ENCODE data around the gene CNPPD1.
"Not testable (repeated sequence)": the region's sequence is repeated elsewhere in the genome, so short reads cannot be mapped to it uniquely, and the experiment has no call there.

CNPPD1 gene

DNA sequence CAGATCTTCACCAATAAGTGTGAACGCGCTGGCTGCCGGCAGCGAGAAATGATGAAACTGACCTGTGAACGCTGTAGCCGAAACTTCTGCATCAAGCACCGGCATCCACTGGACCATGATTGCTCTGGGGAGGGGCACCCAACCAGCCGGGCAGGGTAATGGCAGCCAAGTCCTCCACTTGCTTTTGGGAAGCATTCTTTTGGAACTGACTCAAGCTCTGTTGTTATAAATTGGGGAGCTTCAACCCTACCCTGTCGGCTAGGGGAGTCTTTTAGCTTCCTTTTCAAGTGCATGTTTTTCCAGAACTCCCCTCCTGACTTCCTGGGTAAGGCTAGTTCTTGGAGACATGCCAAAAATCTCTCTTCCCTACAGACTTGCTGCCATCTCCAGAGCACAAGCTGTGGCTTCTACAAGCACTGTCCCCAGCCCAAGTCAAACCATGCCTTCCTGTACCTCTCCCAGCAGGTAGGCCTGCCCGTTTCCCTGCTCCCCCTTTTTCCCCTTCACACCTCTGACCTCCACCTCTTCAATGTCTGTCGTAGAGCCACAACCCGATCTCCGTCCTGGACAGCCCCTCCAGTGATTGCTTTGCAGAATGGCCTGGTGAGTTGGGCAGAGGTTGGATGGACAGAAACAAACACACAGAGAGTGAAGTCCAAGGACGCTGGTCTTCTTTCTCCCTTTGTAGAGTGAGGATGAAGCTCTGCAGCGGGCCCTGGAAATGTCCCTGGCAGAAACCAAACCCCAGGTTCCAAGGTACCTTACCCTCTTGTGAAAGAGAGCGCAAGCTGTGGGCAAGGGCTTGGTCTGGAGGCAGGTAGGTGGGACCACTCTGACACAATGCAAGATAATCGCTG is 31.4 kb upstream of the CNPPD1 start:
- DNase-seq (ENCODE audit: low spot score) = no peak

DNA sequence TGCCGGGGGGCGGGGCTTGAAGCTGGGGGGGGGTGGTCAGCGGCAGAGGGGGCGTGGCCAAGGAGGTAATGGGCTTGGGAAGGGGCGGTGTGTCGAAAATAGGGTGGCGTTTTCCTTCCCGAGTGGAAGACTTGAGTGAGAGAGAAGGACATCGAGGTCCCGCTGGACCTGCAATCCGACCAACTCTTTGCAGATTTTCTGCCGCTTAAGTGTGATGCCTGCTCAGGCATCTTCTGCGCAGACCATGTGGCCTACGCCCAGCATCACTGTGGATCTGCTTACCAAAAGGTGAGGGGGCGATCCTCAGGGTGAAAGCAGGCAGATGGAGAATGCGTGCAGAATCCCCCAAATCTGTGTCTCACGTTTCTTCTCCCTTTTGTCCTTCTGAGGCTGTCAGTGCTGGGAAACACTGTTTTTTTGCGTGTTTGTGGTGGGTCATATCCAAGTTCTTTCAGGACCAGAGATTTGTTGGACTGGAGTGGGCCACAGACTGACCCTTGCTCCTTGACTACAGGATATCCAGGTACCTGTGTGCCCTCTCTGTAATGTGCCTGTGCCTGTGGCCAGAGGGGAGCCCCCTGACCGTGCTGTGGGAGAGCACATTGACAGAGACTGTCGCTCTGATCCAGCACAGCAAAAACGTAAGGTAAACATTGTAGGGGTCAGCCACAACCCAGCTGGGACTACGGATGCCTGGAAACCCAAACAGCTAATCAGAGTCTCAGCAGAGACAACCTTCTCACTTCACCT is 30.6 kb upstream of the CNPPD1 start:
- DNase-seq (ENCODE audit: low spot score) = no peak

DNA sequence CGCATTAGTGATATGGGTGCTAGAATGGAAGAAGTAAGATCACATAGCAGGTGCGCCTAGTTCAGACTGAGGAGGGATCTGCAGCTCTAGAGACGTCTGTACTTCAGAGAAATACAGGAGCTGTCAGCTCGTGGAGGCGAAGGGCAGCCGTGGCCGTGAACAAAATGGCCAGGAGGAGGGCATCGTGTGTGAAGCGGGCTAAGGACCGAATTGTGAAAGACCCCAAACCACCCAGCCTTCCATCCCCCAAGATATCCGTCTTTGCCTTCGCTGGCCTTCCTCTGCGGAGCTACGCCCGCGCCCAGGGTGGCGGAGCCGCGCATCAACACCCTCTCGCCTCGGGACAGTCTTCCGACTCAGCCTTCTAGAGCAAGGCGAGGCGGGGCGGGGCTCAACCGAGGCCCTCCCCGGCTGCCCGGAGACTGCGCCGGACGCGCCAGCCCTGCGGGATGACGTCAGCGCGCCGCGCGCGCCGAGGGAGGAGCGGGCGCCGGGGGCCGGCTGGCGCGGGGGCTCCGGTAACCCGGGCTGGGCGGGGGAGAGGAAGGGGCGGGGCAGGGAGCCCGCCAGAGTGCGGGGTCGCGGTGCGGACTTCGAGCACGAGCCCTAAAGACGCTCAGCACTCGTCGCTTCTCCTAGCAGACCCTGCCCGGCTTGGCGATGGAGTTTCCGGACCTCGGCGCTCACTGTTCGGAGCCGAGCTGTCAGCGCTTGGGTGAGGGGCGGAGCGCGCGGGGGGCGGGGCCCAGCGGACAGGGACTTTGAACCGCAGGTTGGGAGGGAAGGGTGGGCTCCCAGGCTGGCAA is 29.8 kb upstream of the CNPPD1 start, which contains the start of gene ZFAND2B:
Gene ZFAND2B, plus strand, starts transcription at position 455 of the 806 bp plus-strand sequence. Its CDS starts 206 bp downstream, at position 661.
- peak; percentile 97 for DNase-seq (ENCODE audit: low spot score)

DNA sequence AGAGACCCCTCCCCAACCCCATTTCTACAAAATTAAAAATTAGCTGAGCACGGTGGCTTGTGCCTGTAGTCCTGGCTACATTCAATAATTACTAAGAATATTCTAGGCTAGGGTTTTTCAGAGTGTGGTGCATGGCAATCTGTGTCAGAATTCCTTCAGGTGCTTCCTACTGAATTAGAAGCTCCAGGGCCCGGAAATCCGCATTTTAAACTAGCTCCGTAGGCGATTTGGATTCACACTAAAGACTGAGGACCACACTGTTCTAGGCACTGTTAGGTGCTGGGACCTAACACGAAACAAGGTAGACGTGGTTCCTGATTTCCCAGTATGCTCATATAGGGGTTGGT is 29.2 kb upstream of the CNPPD1 start:
- DNase-seq (ENCODE audit: low spot score) = no peak

DNA sequence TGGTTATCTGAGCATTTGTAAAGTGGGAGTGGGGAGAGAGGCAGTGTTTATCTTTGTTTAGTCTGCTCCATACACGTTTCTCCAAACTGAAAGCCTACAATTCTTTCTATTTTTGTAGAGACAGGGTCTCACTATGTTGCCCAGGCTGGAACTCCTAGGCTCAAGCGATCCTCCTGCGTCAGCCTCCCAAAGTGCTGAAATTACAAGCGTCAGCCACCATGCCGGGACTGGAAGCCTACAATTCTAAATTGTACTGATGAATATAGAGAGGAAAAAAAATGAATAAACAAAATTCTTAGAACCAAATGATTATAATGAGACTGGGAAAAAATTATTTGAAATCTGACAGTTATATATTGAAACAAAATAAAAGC is 28.4 kb upstream of the CNPPD1 start:
- no peak for DNase-seq (ENCODE audit: low spot score)

DNA sequence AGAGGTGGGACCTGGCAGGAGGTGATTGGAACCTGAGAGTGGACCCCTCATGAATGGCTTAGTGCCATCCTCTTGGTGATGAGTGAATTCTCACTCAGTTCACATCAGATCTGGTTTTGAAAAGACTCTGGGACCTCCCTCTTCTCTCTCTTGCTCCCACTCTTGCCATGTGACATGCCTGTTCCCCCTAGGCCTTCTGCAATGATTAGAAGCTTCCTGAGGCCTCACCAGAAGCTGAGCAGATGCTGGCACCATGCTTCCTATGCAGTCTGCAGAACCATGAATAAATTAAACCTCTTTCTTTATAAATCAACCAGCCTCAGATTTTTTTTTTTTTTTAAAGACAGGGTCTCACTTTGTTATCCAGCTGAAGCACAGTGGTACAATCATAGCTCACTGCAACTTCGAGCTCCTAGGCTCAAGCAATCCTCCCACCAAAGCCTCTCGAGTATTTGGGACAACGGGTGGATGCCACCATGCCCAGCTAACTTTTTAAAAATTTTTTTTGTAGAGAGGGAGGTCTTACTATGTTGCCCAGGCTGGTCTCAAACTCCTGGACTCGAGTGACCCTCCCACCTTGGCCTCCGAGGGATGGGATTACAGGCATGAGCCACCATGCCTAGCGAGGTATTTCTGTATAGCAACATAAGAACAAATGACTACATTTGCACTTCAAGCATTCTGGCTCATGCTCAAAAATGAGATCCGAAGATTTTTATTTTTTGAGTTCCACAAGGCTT is 27.9 kb upstream of the CNPPD1 start:
- DNase-seq (ENCODE audit: low spot score) = no peak

DNA sequence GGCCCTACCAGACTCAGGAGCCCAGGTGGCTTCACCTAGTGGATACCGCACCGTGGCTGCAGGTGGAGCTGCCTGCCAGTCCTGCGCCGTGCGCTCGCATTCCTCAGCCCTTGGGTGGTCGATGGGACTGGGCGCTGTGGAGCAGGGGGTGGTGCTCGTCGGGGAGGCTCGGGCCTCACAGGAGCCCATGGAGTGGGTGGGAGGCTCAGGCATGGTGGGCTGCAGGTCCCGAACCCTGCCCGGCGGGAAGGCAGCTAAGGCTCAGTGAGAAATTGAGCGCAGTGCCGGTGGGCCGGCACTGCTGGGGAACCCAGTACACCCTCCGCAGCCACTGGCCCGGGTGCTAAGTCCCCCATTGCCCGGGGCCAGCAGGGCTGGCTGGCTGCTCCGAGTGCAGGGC is 24.6 kb upstream of the CNPPD1 start:
- not testable (repeated sequence) for DNase-seq (ENCODE audit: low spot score)

DNA sequence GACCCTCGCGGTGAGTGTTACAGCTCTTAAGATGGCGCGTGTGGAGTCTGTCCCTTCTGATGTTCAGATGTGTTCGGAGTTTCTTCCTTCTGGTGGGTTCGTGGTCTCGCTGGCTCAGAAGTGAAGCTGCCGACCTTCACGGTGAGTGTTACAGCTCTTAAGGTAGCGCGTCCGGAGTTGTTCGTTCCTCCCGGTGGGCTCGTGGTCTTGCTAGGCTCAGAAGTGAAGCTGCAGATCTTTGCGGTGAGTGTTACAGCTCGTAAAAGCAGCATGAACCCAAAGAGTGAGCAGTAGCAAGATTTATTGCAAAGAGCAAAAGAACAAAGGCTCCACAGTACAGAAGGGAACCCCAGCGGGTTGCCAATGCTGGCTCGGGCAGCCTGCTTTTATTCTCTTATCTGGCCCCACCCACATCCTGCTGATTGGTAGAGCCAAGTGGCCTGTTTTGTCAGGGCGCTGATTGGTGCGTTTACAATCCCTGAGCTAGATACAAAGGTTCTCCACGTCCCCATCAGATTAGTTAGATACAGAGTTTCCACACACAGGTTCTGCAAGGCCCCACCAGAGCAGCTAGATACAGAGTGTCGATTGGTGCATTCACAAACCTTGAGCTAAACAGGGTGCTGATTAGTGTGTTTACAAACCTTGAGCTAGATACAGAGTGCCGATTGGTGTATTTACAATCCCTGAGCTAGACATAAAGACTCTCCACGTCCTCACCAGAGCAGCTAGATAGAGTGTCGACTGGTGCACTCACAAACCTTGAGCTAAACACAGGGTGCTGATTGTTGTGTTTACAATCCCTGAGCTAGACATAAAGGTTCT is 24.0 kb upstream of the CNPPD1 start:
- not testable (repeated sequence) for DNase-seq (ENCODE audit: low spot score)

DNA sequence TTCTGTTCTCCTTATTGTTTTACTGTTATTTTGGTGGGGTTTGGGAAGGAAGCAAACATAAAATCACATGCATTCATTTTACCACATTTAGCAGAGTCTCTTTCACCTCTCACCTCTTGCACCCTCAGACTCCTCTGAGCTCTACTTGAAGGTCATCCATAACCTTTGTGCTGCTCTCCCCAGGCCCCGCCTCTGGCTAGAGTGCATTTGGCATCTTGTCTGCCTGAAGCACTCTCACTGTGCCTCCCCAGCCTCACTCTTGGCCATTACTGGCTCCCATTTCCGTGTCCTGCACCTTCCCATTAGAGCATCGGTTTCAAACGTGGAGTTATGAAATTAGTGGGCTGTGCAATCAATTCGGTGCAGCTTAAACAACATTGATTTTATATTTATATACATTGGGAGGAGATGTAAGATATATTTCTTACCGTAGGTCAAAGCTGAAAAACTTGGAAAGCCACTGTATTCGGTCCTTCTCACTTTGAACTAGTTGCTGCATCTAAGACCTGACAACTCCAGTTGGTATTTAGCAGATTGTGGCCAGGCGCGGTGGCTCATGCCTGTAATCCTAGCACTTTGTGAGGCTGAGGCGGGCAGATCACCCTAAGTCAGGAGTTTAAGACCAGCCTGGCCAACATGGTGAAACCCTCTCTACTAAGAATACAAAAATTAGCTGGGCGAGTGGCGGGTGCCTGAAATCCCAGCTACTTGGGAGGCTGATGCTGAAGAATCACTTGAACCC is 22.9 kb upstream of the CNPPD1 start:
- DNase-seq (ENCODE audit: low spot score) = no peak

DNA sequence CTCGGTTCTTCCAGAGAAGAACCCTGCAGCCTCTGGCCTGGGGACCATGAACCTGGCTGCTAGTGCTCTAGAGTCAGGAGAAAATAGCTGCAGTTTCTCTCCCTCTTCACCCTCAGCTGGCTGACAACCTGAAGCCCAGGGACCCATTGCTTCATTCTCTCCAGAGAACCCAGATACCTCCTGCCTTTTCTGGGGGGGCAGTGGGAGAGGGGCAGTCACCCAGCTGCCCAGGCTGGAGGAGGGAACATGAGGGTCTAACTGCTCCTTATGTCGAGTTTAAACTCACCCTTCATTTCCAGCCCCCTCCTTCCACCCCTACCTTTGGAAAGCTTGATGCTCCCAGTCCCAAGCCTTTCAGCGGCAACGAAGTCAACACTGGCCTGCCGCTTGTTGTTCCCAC is 22.2 kb upstream of the CNPPD1 start:
- no peak for DNase-seq (ENCODE audit: low spot score)

DNA sequence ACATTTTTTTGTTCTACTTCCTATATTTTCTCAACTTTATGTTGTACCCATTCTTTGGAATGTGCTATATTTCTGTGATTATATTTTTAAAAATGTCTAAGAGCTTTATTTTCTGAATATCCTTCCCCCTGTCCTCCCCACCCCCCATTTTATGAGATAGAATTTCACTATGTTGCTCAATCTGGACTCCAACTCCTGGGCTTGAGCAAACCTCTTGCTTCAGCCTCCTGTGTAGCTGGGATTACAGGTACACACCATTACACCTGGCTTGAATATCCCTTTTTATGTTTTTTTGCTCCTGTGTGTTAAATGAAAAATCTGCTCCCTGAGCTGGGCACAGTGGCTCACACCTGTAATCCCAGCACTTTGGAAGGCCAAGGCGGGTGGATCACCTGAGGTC is 20.7 kb upstream of the CNPPD1 start:
- no peak for DNase-seq (ENCODE audit: low spot score)

DNA sequence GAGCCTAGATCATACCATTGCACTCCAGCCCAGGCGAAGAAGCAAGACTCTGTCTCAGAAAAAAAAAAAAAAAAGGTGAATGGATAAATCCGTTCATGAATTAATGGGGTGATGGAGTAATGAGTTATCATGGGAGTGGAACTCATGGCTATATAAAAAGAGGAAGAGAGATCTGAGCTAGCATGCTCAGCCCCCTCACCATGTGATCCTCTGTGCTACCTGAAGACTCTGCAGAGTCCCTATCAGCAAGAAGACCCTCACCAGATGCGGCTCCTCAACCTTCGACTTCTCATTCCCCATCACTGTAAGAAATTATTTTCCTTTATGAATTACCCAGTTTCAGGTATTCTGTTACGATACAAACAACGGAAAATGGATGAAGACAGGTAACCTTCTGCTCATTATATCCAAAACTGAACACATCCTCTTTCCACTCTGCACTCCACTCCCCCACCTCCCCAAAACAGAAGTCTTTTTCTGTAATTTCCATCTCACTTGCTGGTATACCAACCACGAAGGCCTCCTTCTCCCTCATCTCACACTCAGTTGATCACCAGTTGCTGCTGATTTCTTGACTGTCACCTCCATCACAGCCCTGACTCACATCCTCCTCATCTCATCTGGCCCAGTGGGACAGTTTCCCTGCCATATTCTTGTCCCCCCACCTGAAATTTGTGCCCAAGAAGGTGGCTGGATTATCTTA is 10.2 kb upstream of the CNPPD1 start:
- no peak for DNase-seq (ENCODE audit: low spot score)

DNA sequence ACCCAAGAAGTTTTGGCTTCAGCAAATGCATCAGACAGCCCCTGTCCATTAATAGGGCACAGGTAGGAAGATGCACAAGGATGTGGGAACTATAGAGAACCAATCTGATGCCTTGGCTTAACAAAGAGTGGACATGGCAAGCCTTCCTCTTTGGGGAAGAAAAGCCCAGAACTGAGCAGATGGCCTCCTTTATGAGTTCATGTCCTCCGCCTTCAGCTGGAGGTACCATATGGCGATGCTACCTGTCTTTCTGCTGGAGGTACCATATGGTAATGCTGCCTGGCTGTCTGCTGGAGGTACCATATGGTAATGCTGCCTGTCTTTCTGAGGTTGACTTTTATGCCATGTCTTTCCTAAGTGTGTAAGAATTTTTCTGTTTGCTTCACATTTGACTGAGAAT is 7.4 kb upstream of the CNPPD1 start:
- no peak for DNase-seq (ENCODE audit: low spot score)

DNA sequence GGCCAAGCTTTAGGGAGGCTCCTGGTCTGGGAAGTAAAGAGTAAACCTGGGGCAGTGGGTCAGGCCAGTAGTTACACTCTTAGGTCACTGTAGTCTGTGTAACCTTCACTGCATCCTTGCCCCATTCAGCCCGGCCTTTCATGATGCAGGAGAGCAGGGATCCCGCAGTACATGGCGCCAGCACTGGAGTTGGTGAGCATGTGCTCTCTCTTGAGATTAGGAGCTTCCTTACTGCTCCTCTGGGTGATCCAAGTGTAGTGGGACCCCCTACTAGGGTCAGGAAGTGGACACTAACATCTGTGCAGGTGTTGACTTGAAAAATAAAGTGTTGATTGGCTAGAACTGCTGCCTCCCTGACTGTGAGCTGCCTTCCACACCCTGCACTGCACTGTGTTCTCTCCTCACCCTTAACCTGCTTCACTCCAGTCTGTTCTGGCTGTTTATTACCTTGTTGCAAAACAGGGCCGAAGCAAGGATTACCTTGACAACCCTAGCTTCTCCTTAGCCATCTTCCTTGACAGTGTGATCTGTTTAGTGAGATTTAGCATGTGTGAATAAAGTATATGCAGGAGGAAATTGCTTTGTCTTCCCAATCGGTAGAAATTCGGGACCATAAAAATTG is 6.5 kb upstream of the CNPPD1 start:
- DNase-seq (ENCODE audit: low spot score) = no peak

DNA sequence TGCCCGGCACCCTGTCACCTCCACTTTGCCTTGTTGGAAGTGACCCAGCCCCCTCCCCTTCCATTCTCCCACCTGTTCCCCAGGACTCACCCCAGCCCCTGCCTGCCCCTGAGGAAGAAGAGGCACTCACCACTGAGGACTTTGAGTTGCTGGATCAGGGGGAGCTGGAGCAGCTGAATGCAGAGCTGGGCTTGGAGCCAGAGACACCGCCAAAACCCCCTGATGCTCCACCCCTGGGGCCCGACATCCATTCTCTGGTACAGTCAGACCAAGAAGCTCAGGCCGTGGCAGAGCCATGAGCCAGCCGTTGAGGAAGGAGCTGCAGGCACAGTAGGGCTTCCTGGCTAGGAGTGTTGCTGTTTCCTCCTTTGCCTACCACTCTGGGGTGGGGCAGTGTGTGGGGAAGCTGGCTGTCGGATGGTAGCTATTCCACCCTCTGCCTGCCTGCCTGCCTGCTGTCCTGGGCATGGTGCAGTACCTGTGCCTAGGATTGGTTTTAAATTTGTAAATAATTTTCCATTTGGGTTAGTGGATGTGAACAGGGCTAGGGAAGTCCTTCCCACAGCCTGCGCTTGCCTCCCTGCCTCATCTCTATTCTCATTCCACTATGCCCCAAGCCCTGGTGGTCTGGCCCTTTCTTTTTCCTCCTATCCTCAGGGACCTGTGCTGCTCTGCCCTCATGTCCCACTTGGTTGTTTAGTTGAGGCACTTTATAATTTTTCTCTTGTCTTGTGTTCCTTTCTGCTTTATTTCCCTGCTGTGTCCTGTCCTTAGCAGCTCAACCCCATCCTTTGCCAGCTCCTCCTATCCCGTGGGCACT is 5.8 kb upstream of the CNPPD1 start:
- DNase-seq (ENCODE audit: low spot score) = no peak

DNA sequence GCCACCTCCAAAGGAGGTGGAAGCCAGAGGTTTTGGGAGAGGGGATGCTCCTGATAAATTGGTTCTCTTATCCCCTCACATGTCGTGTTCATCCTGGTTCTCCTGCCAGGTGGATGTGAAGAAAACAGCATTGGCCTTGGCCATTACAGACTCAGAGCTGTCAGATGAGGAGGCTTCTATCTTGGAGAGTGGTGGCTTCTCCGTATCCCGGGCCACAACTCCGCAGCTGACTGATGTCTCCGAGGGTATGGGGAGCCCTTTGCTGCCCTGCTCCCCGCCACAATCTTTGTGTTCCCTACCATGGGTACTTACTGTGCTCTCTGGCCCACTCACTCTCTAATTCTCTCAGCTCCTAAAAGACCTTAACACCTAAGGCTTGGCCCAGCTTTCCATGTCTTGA is 4.8 kb upstream of the CNPPD1 start:
- no peak for DNase-seq (ENCODE audit: low spot score)

DNA sequence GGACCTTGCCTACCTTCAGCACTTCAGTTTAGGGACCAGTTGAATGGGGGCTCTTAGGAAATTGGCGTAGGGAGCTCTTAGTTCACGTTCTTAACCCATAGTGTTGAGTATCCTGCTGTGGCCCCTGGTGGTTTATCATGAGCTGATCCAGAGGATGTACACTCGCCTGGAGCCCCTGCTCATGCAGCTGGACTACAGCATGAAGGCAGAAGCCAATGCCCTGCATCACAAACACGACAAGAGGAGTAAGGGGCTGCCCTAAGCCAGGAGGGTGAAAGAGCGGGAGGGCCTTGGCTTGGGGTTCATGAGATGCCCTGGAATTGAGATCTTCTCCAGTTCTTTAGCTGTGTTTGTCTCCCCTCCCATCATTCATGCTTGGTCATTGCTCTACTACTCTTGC is 4.2 kb upstream of the CNPPD1 start:
- DNase-seq (ENCODE audit: low spot score) = no peak

All from COLO829 (cell line).